Measurements from ENCODE around the gene DIS3L2. TPM values are rescaled to one million over a fixed set of nuclear protein-coding genes. Genes with fewer than 3 reads are reported as not detected.

Gene DIS3L2
- total and polyA plus RNA-seq, 8 donors = 25.2 to 43.4 (median 36.3) TPM

DNA sequence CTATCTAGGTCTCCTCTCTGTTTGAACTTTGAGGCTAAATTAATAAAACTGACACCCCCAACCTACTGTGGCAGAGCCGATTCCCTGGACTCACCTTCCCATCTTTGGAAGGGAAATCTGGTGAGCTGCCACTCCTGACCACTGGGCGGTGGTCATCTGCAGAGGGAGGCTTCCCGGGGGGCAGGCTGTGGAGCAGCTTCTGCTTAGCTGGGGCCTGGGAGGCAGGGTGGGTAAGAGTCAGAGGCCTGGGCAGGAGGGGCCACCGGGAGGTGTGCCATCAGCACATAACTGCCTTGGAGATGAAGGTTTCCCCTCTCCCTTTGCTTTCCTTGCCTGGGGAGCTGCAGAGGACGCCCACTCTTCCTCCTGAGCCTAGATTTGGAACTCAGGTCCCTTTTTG is 33.0 kb upstream of the DIS3L2 start:
- Histone ChIP-seq H3K27me3 (peaks cover 41 to 72% of the 10 kb centered on the region in 2 donors), H3K36me3 (no peaks in the 10 kb centered on the region), H3K4me3 (no peak overlapping the region), H3K9me3 (no peaks in the 10 kb centered on the region), H3K4me1 (peaks cover 13 to 25% of the 10 kb centered on the region in 2 donors), H3K27ac (no peak overlapping the region)
- TF ChIP-seq, protein P1, sequence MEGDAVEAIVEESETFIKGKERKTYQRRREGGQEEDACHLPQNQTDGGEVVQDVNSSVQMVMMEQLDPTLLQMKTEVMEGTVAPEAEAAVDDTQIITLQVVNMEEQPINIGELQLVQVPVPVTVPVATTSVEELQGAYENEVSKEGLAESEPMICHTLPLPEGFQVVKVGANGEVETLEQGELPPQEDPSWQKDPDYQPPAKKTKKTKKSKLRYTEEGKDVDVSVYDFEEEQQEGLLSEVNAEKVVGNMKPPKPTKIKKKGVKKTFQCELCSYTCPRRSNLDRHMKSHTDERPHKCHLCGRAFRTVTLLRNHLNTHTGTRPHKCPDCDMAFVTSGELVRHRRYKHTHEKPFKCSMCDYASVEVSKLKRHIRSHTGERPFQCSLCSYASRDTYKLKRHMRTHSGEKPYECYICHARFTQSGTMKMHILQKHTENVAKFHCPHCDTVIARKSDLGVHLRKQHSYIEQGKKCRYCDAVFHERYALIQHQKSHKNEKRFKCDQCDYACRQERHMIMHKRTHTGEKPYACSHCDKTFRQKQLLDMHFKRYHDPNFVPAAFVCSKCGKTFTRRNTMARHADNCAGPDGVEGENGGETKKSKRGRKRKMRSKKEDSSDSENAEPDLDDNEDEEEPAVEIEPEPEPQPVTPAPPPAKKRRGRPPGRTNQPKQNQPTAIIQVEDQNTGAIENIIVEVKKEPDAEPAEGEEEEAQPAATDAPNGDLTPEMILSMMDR (IDR thresholded peaks at IDR 0.05) = no peak
- no peak for ATAC-seq
- peak in 1 of 4 donors; percentile 21 for DNase-seq
- intact Hi-C loops (cut with DNase I) = loop anchor here (5.0 to 10.0 kb wide), 2 partner anchors 209 to 396 kb away; no protein-coding TSS in a partner anchor

DNA sequence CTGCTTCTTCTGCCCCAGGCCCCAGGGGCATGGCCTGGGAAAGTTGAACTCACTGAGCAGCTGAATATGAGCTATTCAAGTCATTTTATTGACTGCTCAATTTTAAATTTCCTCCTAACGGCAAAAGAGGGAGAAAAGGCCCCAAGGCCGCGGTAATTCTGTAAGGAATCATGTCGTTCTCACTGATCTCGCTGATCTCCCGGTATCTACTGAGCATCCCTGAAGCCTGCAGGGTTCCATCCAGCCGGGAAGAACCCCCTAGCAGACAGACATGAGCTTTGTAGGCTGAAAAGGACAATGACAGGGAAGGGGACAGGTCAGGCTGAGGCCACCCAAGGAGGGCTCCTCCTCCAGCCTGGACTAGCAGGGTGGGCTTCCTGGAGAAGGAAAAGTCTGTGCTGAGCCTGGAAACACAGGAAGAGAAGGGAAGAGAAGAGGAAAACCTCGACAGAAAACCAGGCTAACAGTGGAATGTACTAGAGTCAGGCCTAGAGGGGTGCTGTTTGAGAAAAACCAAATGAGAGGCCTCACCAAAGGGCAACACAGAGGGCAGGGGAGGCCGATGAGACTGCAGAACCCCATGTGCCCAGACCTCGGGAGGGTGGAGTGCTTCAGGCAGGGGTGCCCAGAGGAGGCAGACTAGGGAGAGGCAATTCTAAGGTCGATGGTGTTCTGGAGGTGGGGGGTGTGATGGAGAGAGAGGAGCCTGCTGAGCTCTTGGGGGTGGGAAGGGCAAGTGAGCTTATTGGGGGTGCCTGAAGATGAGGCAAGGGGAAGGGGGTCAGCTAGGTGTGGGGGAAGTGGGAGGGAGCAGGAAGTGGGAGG is 32.4 kb upstream of the DIS3L2 start:
- ATAC-seq = no peak
- TF ChIP-seq, protein P1 (IDR thresholded peaks at IDR 0.05) = no peak
- H3K4me1 ChIP-seq = peaks cover 13 to 25% of the 10 kb centered on the region in 2 donors
- no peaks in the 10 kb centered on the region for H3K36me3 ChIP-seq
- peaks cover 37 to 66% of the 10 kb centered on the region in 2 donors for H3K27me3 ChIP-seq
- intact Hi-C loops (cut with DNase I) = loop anchor here (5.0 to 10.0 kb wide), 2 partner anchors 208 to 396 kb away; no protein-coding TSS in a partner anchor
- no peaks in the 10 kb centered on the region for H3K9me3 ChIP-seq
- no peak overlapping the region for H3K27ac ChIP-seq
- H3K4me3 ChIP-seq = no peak overlapping the region
- DNase-seq = peak in 1 of 4 donors; percentile 20

DNA sequence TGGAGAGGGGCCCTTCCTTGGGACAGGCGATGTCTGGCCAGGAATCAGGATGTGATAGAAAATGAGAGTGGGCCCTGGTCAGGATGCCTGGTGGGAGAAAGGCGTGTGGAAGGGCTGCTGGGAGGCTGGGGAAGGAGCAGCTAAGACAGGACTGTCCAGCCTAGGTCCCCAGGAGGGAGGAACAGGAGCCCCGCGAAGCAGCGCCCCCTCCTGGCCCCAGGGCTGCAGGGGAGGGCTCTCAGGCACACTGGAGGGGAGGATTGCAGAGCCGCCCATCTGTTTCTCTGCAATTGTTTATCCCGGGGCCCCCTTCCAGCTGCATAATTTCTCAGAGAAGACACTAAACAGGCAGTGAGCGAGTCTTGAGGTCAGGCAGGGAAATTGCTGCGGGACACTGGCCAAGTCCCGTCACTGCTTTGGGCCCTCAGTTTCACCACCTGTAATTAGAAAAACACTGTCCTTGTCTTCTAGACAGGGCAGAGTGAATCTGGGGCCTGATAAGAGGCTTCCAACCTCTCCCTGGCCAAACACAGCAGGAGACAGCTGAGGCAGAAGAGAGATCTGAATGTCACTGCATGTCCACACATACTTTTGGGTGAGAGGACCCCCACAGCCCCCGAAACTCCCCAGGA is 31.4 kb upstream of the DIS3L2 start:
- no peak overlapping the region for H3K4me3 ChIP-seq
- peaks cover 13 to 21% of the 10 kb centered on the region in 2 donors for H3K4me1 ChIP-seq
- H3K36me3 ChIP-seq = no peaks in the 10 kb centered on the region
- H3K27me3 ChIP-seq = peaks cover 27 to 56% of the 10 kb centered on the region in 2 donors
- TF ChIP-seq, protein P1 (IDR thresholded peaks at IDR 0.05) = no peak
- ATAC-seq (no peak), DNase-seq (peak in 1 of 4 donors; percentile 14)
- no peaks in the 10 kb centered on the region for H3K9me3 ChIP-seq
- intact Hi-C loops (cut with DNase I) = loop anchor here (5.0 to 10.0 kb wide), 2 partner anchors 207 to 395 kb away; no protein-coding TSS in a partner anchor
- H3K27ac ChIP-seq = no peak overlapping the region

DNA sequence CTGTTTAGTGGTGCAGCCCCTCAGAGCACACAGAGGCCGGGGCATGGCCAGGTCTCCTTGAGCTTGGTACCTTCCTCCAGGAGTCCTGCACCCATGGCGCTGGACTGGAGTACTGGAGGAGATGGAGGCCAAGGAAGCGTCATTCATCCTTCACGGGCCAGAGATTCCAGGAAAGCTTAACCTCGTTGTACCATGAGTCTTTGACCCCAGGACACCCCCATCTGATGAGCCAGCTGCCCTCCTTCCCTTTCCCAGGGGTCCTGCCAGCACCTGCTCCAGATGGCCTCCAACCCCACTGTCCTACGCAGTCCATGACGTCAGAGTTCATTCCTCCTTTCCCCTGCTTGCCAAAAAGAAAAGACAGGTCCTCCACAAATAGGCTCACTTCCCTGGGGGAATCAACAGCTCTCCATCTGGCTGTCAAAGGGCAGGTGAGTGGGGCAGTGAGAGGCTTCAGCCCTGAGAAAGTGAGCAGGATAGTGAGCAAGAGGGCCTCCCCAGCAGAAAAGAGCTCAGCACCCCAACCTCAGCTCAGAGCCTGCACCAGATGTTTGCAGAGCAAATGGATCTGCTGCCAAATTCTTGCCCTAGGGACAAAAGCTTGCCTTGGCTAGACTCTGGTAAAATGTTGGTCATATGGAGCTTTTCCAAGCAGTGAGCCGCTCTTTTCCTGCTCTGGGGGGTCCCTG is 30.8 kb upstream of the DIS3L2 start:
- no peaks in the 10 kb centered on the region for H3K36me3 ChIP-seq
- no peak for ATAC-seq
- H3K27me3 ChIP-seq = peaks cover 23 to 50% of the 10 kb centered on the region in 2 donors
- TF ChIP-seq, protein P1 (IDR thresholded peaks at IDR 0.05) = no peak
- no peaks in the 10 kb centered on the region for H3K9me3 ChIP-seq
- H3K27ac ChIP-seq = no peak overlapping the region
- intact Hi-C loops (cut with DNase I) = no loop called here
- peaks cover 9 to 14% of the 10 kb centered on the region in 2 donors for H3K4me1 ChIP-seq
- peak in 1 of 4 donors; percentile 8 for DNase-seq
- H3K4me3 ChIP-seq = no peak overlapping the region
